HG02943 (cell line): ENCODE measurements around the gene SLC25A17.
"Not testable (repeated sequence)": the region's sequence is repeated elsewhere in the genome, so short reads cannot be mapped to it uniquely, and the experiment has no call there.

ENCODE experiments used
- ATAC-seq: cut with Tn5 transposase; IDR thresholded peaks from one replicate; pipeline ENCODE4 v1.9.1; 2021; ENCODE audit warnings: mild to moderate bottlenecking, low read depth, moderate library complexity; ENCODE audit not compliant: unreplicated experiment

SLC25A17 gene

GRCh38 chr22:40759294-40759840, 59.8 kb downstream of the SLC25A17 start:
- ATAC-seq, result no peak

- not testable (repeated sequence) for ATAC-seq
These were observed 60.3 kb downstream of the SLC25A17 start for GRCh38 chr22:40758851-40759250.

GRCh38 chr22:40758390-40758789, 60.8 kb downstream of the SLC25A17 start:
- no peak for ATAC-seq

GRCh38 chr22:40757071-40757470, 62.1 kb downstream of the SLC25A17 start:
- ATAC-seq, result no peak

- no peak for ATAC-seq
These were observed 66.0 kb downstream of the SLC25A17 start for GRCh38 chr22:40753114-40753513.

- no peak for ATAC-seq
These were observed 67.9 kb downstream of the SLC25A17 start for GRCh38 chr22:40751250-40751649.

GRCh38 chr22:40749829-40750228, 69.3 kb downstream of the SLC25A17 start:
- ATAC-seq, result no peak

- ATAC-seq, result no peak
These were observed 70.5 kb downstream of the SLC25A17 start for GRCh38 chr22:40748388-40749355.

GRCh38 chr22:40747361-40747760, 71.8 kb downstream of the SLC25A17 start:
- ATAC-seq, result no peak

- no peak for ATAC-seq
These were observed 72.5 kb downstream of the SLC25A17 start for GRCh38 chr22:40746428-40747220.

- no peak for ATAC-seq
These were observed 75.4 kb downstream of the SLC25A17 start for GRCh38 chr22:40743768-40744167.

GRCh38 chr22:40741116-40741515, 78.0 kb downstream of the SLC25A17 start:
- ATAC-seq, result no peak

- no peak for ATAC-seq
These were observed 79.4 kb downstream of the SLC25A17 start for GRCh38 chr22:40739721-40740120.

- no peak for ATAC-seq
These were observed 85.2 kb downstream of the SLC25A17 start for GRCh38 chr22:40733919-40734318.

GRCh38 chr22:40732999-40733292, 86.2 kb downstream of the SLC25A17 start:
- ATAC-seq, result no peak

GRCh38 chr22:40729284-40729683, 89.9 kb downstream of the SLC25A17 start:
- no peak for ATAC-seq

- no peak for ATAC-seq
These were observed 90.4 kb downstream of the SLC25A17 start for GRCh38 chr22:40728731-40729189.

- no peak for ATAC-seq
These were observed 91.1 kb downstream of the SLC25A17 start for GRCh38 chr22:40727964-40728615.

- no peak for ATAC-seq
These were observed 91.8 kb downstream of the SLC25A17 start for GRCh38 chr22:40727070-40727963.

- ATAC-seq, result no peak
These were observed 92.6 kb downstream of the SLC25A17 start for GRCh38 chr22:40726514-40726913.
